Esophagus squamous epithelium (tissue), 4 donors: Measurements from ENCODE around the gene KLHL40.

Experiments
- CTCF ChIP-seq, 6 experiments: fragments of 450-650 bp in 4 of 6; fragments of 200-600 bp in 2 of 6; sonication (generic) in 2 of 6; IDR thresholded peaks; one replicate each; pipeline ENCODE4 v1.5.1; 2016 to 2019; ENCODE audit warnings: antibody characterized with exemption in 6 of 6, mild to moderate bottlenecking in 4 of 6, moderate library complexity in 4 of 6
- POLR2A ChIP-seq, 4 donors: fragments of 450-650 bp; IDR thresholded peaks; one replicate each; pipeline ENCODE4 v1.6.1; 2017; ENCODE audit warnings: antibody characterized with exemption in 4 of 4, mild to moderate bottlenecking in 4 of 4, moderate library complexity in 3 of 4

DNA sequence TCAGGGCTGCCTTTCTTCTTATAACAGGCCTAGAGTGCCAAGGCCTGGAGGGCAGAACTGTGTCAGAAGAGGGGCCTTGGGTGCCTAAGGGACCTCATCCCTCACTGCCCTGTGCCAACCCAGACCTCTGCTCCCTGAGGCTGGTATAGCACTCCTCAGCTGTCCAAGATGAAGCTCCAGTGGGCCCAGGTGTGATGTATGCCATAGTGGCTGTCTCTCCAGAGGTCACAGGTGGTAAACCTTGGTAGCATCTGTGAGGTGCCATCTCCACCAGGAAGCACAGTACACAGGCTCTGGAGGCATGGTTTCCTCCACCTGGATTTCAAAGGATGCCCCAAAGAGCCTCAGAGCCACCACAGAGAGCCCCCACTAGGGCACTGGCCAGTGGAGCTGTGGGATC lies 12.3 kb upstream of the KLHL40 start:
- TF ChIP-seq CTCF (IDR thresholded peaks at IDR 0.05) (no peak), POLR2A (IDR thresholded peaks at IDR 0.05) (no peak)
